NOMO-1 (cell line): Measurements from ENCODE around the gene PSMG4.

Source experiments
- DNase-seq, 2 experiments: peaks; one replicate each; lab custom pipeline; 2025; ENCODE audit not compliant: unreplicated experiment in 2 of 2; lab: John Stamatoyannopoulos, UW

Gene PSMG4

DNA sequence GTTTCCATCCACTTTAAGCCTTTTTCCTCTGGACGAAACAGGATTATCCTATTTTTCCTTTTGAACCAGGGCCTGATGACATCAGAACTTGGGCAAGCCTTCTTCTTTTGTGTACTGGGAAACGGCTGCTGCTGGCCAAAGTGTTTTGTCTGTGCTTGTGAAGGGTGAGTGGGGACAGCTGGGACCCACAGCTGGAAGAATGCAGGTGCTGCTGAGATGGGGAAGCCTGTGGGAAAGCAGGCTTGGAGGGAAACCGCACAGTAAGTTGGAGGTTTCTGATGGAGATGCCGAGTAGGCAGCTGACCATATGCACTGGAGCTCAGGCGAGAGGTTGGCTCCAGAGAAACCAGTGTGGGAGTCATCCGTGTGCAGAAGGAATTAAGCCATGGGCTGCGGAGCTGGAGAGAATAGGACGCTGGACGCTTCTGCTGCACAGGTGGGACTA lies 8.5 kb upstream of the PSMG4 start:
- DNase-seq: no peak

DNA sequence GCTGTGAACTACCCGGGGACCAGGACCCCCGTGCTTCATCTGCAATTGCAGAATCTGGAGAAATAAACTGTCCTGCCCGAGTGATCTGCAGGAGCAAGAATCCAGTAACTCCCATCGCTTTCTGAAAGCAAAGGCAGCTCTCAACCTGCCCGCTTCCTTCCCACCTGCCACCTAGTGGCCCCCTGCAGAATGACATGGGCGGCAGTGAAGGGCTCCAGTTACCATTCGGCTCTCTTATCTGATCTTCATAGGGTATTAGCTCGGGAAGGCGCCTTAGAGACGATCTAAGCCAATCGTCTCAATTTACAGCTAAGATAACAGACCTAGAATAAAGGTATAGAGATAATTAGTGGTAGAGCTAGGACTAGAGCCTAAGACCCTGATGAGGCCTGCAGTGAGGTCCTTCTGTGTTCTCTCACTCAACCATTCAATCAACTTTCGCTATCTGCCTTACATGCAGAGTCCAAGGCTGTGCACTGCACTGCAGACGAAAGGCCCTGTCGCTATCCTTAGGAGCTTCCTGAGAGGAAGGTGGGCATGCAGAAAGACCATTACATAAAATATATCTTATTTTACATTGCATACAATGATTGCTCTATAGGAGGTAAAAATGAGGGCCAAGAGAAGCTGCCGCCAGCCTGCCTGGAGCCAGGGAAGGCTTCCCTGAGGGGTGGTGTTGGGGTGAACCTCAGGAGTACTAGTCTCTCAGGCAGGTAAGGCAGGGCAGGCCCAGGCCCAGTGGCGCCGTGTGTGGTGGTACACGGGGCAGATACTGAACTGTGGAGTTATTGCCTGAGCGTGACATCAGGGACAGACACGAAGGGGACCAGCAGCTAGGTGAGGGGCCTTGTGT lies 7.1 kb upstream of the PSMG4 start:
- DNase-seq: peak; percentile 65 to 76

DNA sequence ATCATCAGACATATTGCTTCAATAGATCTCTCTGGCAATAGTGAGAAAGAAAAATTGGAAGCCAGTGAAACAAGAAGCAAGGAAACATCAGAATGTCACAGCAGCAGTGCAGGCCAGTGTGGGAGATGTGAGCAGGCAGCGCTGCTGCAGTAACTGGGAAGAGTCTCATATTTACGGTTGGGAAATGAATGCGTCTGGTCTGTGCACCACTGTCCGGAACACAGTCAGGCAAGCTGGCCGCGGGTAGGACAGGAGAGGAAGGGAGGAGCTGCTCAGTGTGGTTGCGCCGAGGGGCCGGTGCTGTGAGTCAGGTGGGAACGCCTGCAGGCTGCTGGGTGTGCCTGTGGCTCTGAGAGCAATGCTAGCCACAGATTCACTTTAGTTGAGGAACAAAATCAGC lies 6.4 kb upstream of the PSMG4 start:
- DNase-seq: peak; percentile 83 to 88

DNA sequence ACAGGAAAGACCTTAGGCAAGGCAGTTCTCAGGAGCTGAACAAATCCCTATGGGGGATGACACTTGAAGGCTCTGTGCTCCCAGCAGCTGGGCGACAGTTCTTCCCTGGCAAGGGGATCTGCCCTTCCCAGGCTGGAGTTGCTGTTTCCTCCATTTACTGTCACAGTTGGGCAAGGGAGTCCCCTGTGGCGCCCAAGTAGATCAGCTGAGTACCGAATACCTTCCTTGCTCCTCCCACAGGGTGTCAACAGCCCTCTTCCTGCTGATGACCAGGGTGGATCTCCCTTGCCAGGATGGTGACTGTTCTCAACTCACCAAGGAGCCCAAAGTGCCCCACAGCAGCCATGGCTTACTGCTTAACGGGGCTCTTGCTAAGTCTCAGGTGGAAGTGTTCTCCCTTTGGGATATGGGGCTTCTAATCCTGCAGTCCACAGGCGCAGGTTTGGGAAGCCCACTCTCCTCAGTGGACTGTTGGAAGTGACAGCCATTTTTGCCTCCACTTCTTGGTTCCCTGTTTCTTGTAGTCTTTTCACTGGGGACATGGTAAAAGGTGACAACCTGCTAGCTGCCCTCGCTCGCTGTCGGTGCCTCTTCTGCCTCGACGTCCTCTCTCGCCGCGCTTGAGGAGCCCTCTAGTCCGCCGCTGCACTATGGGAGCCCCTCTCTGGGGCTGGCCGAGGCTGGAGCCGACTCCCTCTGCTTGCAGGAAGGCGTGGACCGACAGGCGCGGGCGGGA lies 5.7 kb upstream of the PSMG4 start:
- DNase-seq: peak in 1 of 2 experiments; percentile 15

DNA sequence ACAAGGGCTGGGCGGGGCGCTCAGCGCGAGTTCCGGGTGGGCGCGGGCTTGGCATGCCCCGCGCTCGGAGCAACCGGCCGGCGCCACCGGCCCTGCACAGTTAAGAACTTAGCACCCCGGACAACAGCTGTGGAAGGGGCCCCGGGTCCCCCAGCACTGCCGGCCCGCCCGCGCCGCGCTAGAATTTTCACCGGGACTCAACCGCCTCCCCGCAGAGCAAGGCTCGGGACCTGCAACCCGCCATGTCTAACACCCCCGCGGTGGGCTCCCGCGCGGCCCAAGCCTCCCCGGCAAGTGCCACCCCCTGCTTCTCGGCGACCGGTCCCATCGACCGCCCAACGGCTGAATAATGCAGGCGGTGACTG lies 5.2 kb upstream of the PSMG4 start:
- no peak for DNase-seq

DNA sequence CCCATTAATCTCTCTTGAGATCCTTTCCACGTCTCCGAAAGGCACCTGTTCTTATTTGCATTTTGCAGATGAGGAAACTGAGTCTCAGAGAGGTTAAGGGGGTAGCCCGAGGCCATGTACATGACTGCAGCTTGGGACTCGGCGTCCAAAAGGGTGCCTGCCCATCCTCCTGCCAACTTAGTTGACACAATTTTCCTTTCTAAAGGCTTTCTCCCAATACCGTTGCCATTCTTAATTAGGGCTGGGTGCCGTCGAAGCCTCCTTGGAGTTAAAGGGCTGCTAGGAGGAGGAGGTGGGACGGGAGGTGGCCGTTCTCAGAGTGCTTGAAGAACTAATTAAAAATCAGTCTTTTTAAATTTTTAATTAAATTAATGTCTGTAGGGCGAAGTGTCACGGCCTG lies 546 bp upstream of the PSMG4 start:
- DNase-seq: no peak

DNA sequence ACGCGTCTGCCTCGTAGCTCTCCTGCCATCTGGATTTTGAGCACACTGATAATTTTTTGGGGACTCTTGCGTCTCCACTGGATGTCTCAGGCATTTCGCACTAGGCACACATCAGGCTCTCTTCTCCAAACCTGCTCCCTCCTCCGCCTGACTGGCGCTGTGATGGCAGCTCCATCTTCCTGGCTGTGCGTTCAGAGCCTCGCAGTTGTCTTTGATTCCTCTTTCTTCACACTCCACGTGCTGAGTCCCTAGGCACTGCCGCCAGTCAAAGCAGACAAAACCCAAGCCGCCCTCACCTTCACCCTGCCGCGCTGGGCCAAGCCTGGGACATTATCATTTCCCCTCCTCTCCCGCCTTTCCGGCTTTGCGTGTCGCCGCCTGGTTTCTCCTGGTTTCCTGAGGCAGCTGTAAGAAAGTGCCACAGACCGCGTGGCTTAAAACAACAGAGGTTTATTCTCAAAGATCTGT lies 778 bp downstream of the PSMG4 start:
- DNase-seq: peak; percentile 51 to 52

DNA sequence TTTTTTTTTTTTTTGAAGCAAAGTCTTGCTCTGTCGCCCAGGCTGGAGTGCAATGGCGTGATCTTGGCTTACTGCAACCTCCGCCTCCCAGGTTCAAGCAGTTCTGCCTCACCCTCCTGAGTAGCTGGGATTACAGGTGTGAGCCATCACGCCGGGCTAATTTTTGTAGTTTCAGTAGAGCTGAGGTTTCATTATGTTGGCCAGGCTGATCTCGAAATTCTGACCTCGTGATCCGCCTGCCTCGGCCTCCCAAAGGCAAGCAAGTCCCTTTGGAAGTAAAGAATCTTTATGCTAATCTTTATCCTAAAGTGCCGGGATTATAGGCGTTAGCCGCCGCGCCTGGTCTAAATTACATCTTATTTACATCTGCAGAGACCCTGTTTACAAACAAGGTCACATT lies 1.5 kb downstream of the PSMG4 start:
- no peak for DNase-seq

DNA sequence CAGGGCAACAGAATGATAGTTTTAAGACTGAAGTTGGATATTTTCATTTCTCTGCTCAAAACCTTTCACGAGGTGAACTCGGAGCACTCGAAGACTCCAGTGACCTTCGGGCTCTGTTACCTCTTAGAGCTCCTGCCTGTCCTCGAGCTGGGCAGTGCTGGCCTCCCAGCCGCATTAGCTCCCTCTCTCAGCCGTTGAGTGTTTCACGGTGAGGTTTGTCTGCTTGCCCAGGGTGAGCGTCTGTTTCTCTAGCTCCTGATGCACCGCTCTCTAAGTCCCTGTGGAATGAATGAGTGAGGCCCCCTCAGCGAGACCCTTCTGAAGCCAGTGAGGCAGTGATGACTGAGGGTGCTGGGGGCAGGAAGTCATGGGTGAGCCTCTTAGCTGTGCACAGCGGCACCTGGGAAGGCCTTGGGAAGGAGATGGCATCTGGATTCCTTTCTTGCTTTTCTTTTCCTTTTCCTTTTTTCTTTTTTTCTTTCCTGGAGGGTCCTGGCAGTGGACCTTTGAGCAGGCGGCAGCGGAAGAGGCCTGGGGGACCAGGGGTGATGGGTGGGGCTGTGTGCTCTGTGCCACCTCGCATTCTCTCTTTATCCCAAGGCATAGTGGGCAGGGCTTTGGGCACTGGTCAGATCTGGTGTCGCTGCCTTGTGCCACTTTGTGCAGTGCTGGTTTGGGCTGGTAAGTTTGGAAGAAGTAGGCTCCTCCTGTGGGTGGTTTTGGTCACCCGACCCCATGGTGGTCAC lies 2.2 kb downstream of the PSMG4 start:
- DNase-seq: no peak

DNA sequence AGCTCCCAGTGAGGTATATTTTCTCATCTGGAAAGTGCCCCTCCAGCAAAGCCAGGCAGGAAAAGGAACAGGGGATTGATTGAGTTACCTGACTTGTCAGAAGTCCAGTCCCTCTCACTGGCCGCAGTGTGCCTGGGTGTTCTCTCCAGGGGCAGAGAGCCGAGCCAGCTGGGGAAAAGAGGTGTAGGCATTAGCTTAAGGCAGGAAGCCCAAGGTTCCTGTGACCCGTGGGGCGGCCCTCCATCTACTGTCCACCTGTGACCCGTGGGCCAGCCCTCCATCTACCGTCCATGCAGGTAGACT lies 2.7 kb downstream of the PSMG4 start:
- DNase-seq: no peak

DNA sequence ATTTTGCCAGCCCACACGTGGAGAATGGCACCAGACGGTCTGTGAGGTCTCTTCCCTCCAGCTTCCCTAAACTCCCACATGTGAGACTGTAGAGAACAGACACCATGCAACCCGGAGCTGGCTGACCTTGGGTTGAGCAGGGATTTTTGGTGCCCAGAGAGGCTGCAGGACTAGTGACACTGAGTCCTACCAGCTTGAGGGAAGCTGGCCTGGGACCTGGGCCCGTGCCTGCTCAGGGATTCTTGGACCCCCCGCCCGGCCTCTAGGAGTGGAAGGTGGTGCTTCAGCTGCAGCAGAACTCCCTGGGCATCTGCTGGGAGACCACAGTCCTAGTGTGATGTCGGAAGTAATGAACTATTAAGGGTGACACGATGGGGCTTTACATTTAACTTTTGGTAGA lies 3.2 kb downstream of the PSMG4 start:
- no peak for DNase-seq

DNA sequence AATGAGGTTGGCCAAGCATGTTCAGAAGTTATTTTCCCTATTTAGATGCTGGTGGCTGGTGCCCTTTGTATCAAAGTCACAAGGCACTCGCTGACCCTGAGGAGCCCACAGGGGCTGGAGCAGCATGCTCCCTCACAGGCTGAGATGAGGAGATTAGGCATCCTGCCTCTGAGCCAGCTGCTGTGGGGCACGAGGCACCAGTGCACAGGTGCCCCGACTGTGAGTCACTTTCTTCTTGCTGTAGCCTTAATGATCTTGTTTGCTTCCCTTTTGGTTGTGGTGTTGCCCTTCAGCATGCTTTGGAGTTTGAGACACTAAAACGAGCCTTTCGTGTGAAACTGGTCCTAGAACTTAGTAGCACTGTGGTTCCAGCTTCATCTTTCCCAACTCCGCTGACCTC lies 4.3 kb downstream of the PSMG4 start:
- DNase-seq: no peak

DNA sequence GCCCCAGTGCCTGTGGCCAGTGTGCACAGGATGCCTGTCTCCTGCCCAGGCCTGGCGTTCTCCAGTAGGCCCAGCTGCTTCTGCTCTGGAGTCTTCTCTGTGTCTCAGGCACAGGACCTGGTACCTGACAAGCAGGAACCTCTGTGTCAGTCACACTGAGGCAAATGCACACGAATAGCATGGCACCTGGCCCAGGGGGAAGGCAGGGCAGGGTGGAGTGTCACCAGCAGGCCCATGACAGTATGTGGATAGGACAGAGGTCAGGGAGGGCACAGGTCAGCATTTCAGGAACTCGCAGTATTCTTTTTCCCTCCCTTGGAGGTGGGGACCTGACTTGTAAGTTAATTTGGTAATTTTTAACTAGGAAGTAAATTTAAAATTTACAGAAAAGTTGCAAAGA lies 5.6 kb downstream of the PSMG4 start:
- no peak for DNase-seq

DNA sequence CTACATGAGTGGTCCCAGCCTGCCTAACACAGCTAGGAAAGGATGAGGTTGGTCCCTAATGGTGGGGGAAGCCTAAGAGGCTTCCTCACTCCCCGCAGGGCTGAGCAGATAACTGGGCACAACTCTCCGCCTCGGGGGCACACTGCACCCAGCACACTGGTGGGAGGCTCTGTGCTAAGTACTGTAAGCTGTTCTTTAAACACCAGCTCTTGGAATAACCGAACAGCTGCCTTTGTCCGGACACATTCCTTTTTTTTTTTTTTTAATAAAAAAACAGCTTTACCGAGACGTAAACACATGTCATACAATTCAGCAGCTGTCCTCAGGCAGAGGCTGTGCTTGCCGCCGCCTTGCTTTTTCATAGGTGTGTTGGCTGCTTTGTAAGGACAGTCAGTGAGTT lies 6.9 kb downstream of the PSMG4 start:
- DNase-seq: no peak

DNA sequence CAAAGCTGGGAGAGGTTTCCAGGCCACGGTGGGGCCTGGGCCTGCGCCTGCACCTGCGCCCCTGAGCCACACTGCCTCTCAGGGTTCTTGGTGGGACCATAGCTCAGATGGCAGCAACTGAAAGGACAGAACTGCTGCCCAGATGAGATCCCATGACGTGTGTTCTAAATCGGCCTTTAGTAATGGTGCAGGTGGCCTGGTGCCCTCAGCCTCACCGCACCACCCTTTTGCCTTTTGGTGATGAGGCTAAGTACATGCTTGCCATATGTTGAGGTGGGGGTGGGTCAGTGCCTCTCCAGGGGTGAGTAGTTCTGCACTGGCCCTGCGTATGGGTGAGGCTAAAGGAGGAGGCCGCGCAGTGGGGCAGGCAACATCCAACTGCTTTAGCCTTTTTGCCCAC lies 7.4 kb downstream of the PSMG4 start:
- DNase-seq: no peak

DNA sequence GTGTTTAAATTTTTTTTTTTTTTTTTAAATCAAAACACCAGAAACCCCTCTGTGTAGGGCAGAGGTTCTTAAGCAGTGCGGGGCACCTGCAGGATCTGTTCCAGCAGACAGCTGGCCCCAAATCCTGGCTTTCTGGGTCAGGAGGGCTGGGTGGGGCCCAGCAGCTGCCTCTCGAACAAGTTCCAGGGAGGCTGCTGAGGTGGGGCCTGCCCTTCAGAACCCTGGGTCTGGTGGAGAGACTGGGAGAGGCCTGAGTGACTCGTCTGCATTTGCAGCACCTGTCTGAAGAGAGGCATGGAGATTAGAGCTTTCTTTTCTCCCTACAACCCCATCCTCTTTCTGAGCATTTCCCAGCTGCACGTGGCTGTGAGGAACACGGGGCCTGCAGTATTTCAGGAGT lies 8.4 kb downstream of the PSMG4 start:
- DNase-seq: no peak

DNA sequence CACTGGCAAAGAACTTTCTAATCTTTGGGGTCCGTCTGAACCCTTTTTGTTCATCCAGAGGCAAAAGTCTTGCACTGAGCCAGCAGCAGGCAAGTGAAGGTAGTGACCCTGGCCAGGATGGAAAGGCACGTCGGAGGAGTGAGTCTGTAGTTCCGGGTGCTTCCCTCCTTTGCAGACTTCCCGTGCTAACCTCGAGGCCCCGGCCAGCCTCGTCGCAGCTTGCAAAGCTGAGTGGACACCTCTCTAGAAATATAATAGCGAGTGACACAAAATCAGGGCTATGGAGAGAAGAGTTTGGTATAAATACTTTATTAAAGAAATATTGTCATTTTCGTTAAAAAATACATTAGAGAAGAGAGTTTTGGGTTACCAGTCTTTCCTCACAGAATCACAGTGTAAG lies 9.9 kb downstream of the PSMG4 start:
- DNase-seq: no peak

DNA sequence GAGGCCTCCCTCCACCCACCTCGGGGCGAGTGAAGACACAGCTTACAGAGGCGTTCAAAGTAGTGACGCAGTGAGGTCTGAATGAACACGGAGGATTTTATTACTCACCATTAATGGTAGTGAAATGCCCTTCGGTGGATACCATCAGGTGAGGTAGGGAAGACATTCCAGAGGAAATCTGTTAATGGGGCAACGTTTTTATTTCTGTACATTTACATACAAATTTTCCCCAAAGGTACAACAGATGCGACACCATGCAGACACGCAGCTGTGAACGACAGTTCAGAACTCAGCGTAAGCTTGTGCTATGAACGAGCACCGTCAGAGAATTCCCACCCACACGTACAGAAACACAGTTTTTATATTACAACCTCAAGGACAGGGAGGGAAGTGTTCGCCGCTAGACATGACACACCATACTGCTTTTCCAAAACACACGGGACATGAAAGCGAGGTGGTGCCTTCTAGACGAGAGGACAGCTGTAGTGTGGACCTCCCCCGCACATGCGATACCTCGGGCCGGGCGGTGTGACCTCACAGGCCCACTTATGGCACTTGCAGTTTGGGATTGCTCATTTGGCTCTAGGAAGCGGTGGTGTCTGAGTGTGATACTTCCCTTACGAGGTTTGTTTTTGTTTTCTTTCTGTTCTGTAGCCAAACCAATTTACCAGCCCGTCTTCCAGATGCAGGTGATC lies 10.7 kb downstream of the PSMG4 start:
- no peak for DNase-seq

DNA sequence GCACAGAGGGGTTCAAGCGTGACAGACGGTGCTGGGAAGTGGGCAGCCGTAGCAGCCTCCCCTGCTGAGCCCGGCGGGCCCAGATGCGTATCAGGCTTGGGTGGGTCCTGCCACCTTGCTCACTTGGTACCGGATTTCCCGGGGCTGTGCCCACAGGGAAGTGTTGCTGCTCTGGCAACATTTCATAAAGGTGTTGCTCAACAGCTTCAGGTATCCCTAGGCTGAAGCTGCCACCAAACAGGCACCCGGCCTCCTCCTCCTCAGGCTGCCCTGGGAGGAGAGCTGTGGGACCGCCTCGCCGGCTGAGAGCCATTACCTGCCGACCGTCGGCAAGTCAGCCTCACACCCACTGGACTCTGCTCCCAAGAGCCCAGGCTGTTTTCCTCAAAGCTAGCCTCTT lies 11.5 kb downstream of the PSMG4 start:
- DNase-seq: no peak

DNA sequence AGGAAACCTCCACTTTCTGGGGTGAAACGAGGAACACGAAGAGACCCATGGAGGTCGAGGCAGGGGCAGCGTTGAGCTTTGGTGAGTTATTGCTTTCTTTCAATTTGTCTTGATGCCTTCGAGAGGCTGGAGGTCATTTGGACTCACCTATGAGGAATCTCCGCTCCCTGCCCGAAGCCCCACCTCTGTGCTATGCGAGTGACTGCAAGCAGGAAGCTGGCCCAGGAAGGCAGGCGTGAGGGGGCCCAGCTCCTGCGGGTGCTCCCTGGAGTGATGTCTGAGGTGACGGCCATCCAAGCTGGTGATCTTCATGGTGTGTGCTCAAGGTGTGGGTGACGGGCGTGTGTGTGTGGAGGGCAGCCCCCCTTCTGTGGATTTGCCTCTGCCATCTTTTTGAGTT lies 13.0 kb downstream of the PSMG4 start:
- DNase-seq: no peak

DNA sequence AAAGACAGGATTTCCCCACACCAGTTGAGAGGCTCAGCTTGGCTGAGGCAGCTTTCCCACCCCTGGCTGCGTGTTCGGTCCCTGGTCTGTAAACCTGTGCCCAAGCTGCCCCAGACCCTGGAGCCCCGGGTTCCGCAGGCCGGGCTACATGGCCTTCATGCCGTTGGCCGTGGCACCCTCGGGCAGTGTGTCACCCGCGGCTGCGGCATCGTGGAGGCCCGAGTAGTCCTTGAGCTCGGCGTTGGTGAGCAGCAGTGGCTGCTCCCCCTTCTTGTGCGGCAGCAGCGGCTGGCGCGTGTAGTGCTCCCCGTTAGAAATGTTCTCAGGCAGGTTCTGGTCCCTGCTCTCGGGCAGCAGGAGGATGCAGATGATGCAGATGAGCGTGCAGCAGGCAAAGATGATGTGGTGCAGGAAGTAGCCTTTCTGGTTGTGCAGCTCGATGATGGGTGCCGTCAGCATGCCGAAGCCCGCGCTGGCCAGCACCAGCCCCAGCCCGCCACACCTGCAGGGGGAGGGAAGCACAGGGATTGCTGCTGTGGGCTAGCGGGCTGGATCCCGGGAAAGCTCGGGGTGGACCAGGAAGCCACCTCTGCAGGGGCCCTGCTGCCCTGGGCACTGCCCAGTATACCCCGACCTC lies 14.3 kb downstream of the PSMG4 start:
- DNase-seq: no peak
